HepG2 (cell line): ENCODE results near the gene ECE2. TPM values are rescaled to one million over a fixed set of nuclear protein-coding genes. Genes with fewer than 3 reads are reported as not detected.

Source experiments
- ARID2 ChIP-seq: sonication (generic); formaldehyde crosslinking; IDR thresholded peaks from 2 replicates; pipeline ENCODE4 v1.8.1; 2022; ENCODE audit warnings: mild to moderate bottlenecking, missing genetic modification reagents, borderline replicate concordance
- BATF2 ChIP-seq: sonication (generic); formaldehyde crosslinking; IDR thresholded peaks from 2 replicates; pipeline ENCODE4 v1.8.0; 2022; ENCODE audit warnings: mild to moderate bottlenecking, missing genetic modification reagents, moderate library complexity
- CHD2 ChIP-seq: IDR thresholded peaks from 2 replicates; pipeline ENCODE4 v1.6.1; 2011; ENCODE audit warnings: low read depth, low read length, improper control_type of control experiment
- DRAP1 ChIP-seq: IDR thresholded peaks from 2 replicates; pipeline ENCODE4 v1.6.1; 2016; ENCODE audit warnings: missing genetic modification reagents, missing compliant biosample characterization
- FOXO4 ChIP-seq: sonication (generic); formaldehyde crosslinking; conservative IDR thresholded peaks from 2 replicates; pipeline ENCODE4 v1.8.1; 2023; ENCODE audit warnings: missing genetic modification reagents
- GTF3A ChIP-seq: sonication (generic); formaldehyde crosslinking; conservative IDR thresholded peaks from 2 replicates; pipeline ENCODE4 v1.4.0; 2020; ENCODE audit warnings: mild to moderate bottlenecking, missing genetic modification reagents
- HOXA5 ChIP-seq: sonication (generic); formaldehyde crosslinking; IDR thresholded peaks from 2 replicates; pipeline ENCODE4 v1.4.0; 2020; ENCODE audit warnings: missing genetic modification reagents
- KAT2B ChIP-seq: fragments of 150-350 bp; IDR thresholded peaks from 2 replicates; pipeline ENCODE4 v1.6.1; 2014; ENCODE audit warnings: low read depth, low read length, borderline replicate concordance
- NR2F6 ChIP-seq, 2 experiments: IDR thresholded peaks; 2 replicates each; pipeline ENCODE4 v1.6.1; 2016; ENCODE audit warnings: antibody characterized with exemption in 1 of 2, mild to moderate bottlenecking in 1 of 2
- POLR2G ChIP-seq: fragments of 200-400 bp; formaldehyde crosslinking; IDR thresholded peaks from 2 replicates; pipeline ENCODE4 v1.6.1; 2018; ENCODE audit warnings: mild to moderate bottlenecking, low read depth, low read length, moderate library complexity
- RFXAP ChIP-seq: sonication (generic); formaldehyde crosslinking; IDR thresholded peaks from 2 replicates; pipeline ENCODE4 v1.4.0; 2020; ENCODE audit warnings: missing genetic modification reagents, borderline replicate concordance
- SMAD1 ChIP-seq: sonication (generic); formaldehyde crosslinking; IDR thresholded peaks from 2 replicates; pipeline ENCODE4 v1.4.0; 2020; ENCODE audit warnings: missing genetic modification reagents, low read depth, mild to moderate bottlenecking, borderline replicate concordance
- SMAD3 ChIP-seq: sonication (generic); formaldehyde crosslinking; IDR thresholded peaks from 2 replicates; pipeline ENCODE4 v1.4.0; 2020; ENCODE audit warnings: missing genetic modification reagents
- SNRNP70 ChIP-seq: fragments of 200-400 bp; formaldehyde crosslinking; IDR thresholded peaks from 2 replicates; pipeline ENCODE4 v1.6.1; 2017; ENCODE audit warnings: mild to moderate bottlenecking, low read depth, low read length, moderate library complexity
- SPEN ChIP-seq: sonication (generic); formaldehyde crosslinking; IDR thresholded peaks from 2 replicates; pipeline ENCODE4 v1.5.1; 2020; ENCODE audit warnings: low read depth, mild to moderate bottlenecking, missing genetic modification reagents
- TGIF2 ChIP-seq: IDR thresholded peaks from 2 replicates; pipeline ENCODE4 v1.6.1; 2016; ENCODE audit warnings: control low read depth, missing compliant biosample characterization
- THAP11 ChIP-seq: IDR thresholded peaks from 2 replicates; pipeline ENCODE4 v1.6.1; 2016; ENCODE audit warnings: missing biosample characterization, missing genetic modification reagents
- ZNF138 ChIP-seq: sonication (generic); formaldehyde crosslinking; IDR thresholded peaks from 2 replicates; pipeline ENCODE4 v1.5.0; 2020; ENCODE audit warnings: mild to moderate bottlenecking, low read depth, missing genetic modification reagents
- ZNF430 ChIP-seq: sonication (generic); formaldehyde crosslinking; IDR thresholded peaks from 2 replicates; pipeline ENCODE4 v1.9.0; 2021; ENCODE audit warnings: mild to moderate bottlenecking, missing genetic modification reagents
- ZNF543 ChIP-seq: sonication (generic); formaldehyde crosslinking; IDR thresholded peaks from 2 replicates; pipeline ENCODE4 v1.4.0; 2020; ENCODE audit warnings: mild to moderate bottlenecking, missing genetic modification reagents
- ZNF598 ChIP-seq: sonication (generic); formaldehyde crosslinking; IDR thresholded peaks from 2 replicates; pipeline ENCODE4 v1.5.1; 2020; ENCODE audit warnings: mild to moderate bottlenecking, missing genetic modification reagents, borderline replicate concordance
- ZNF670 ChIP-seq: sonication (generic); formaldehyde crosslinking; IDR thresholded peaks from 2 replicates; pipeline ENCODE4 v1.8.0; 2022; ENCODE audit warnings: mild to moderate bottlenecking, missing genetic modification reagents, borderline replicate concordance
- ZNF777 ChIP-seq: sonication (generic); formaldehyde crosslinking; IDR thresholded peaks from 2 replicates; pipeline ENCODE4 v1.4.0; 2020; ENCODE audit warnings: missing genetic modification reagents
- ZNF792 ChIP-seq: IDR thresholded peaks from 2 replicates; pipeline ENCODE4 v1.6.1; 2016
- polyA plus RNA-seq, 8 experiments: library from polyadenylated mRNA; depleted of rRNA in 3 of 8; stranded (reverse) in 7 of 8; unstranded in 1 of 8; fragments of >200 nt; fragmentation: Illumina TruSeq in 4 of 8; extraction: Trizol in 4 of 8; gene quantifications; 2 replicates each; pipeline versions ENCODE4 v1.2.1 to v1.2.3, GENCODE V29; 2011 to 2016; ENCODE audit warnings: low read depth in 4 of 8, missing spikeins in 1 of 8, mixed read lengths in 1 of 8; ENCODE audit not compliant: insufficient read depth in 1 of 8
- total RNA-seq, 5 experiments: library from RNA; depleted of rRNA; stranded (reverse); fragments of >200 nt; fragmentation: Illumina TruSeq; extraction: Trizol; gene quantifications; 2 replicates each; pipeline ENCODE4 v1.2.3, GENCODE V29; 2016; ENCODE audit warnings: low read depth in 1 of 5
- TF ChIP-seq, protein P1 (sequence below): sonication (generic); formaldehyde crosslinking; IDR thresholded peaks from 2 replicates; pipeline ENCODE4 v1.4.0; 2020; ENCODE audit warnings: missing genetic modification reagents, low read depth, mild to moderate bottlenecking, borderline replicate concordance
- TF ChIP-seq, protein P2 (sequence below): sonication (generic); formaldehyde crosslinking; IDR thresholded peaks from 2 replicates; pipeline ENCODE4 v1.8.0; 2022; ENCODE audit warnings: missing genetic modification reagents, mild to moderate bottlenecking, borderline replicate concordance

Gene ECE2
- total and polyA plus RNA-seq, 2 of the 13 experiments (the other 11 are each of a cell fraction or from before 2014, with no cell fraction given) = not detected

DNA sequence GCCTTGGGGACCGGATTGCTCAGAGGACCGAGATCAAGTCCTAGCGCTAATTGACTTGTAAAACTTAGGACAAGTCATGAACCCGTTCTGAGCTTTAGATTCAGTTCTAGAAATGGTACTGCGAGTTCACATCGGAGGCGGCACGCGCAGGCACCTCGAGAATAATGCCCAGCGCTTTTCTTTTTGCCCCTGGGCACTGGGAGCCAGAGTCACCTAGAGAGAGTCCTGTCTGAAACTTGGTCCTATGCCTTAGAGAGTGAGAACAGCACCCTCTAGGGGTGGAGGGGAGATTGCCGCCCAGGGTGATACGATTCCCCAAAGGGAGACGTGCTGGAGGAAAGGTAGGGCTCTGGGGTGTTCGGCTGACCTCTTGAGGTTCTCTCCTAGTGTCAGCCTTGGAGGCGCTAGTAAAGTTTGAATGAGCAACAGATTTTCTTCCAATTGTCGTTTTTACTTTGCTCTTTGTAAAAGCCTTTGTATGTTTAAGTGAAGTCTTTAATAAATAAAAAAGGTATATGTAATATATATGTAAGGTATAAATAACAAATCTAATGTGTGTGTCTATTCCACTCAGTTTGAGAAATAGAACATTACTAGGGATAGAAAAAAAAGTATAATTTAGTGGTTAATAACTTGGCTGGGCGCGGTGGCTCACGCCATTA is 25.5 kb upstream of the ECE2 start (continued):
- 0 out of 2 replicates have a peak, but pooled peaks have one; percentile 38 for TF ChIP-seq ZNF543
- TF ChIP-seq ZNF777 = no peak
- TF ChIP-seq DRAP1 (CRISPR knock-in tag) = peak; percentile 31; the same call in 1 of the 2 replicates
- TF ChIP-seq ZNF670 = peak; percentile 2; the same call in 1 of the 2 replicates
- TF ChIP-seq SMAD1 (CRISPR knock-in tag) = no peak
- no peak for TF ChIP-seq RFXAP (CRISPR knock-in tag)
- TF ChIP-seq SMAD3 (CRISPR knock-in tag) = 0 out of 2 replicates have a peak, but pooled peaks have one; percentile 18
- TF ChIP-seq, protein P1, sequence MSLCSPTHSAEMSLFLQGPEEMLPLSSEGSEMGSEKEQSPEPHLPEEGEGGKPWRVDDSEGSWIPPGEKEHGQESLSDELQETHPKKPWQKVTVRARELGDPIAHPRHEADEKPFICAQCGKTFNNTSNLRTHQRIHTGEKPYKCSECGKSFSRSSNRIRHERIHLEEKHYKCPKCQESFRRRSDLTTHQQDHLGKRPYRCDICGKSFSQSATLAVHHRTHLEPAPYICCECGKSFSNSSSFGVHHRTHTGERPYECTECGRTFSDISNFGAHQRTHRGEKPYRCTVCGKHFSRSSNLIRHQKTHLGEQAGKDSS = no peak
- no peak for TF ChIP-seq ZNF430
- no peak for TF ChIP-seq BATF2 (CRISPR knock-in tag)
- no peak for TF ChIP-seq GTF3A (CRISPR knock-in tag)
- no peak for TF ChIP-seq SNRNP70
- TF ChIP-seq ZNF138 (CRISPR knock-in tag) = 0 out of 2 replicates have a peak, but pooled peaks have one; percentile 33
- TF ChIP-seq CHD2 = no peak
- TF ChIP-seq HOXA5 = 0 out of 2 replicates have a peak, but pooled peaks have one; percentile 26
- no peak for TF ChIP-seq KAT2B
- no peak for TF ChIP-seq SPEN (CRISPR knock-in tag)
- peak; percentile 58; the same call in 1 of the 2 replicates for TF ChIP-seq TGIF2
- TF ChIP-seq NR2F6 (IDR thresholded peaks at IDR 0.05) = no peak
- no peak for TF ChIP-seq NR2F6 (CRISPR knock-in tag; IDR thresholded peaks at IDR 0.05)
- TF ChIP-seq, protein P2, sequence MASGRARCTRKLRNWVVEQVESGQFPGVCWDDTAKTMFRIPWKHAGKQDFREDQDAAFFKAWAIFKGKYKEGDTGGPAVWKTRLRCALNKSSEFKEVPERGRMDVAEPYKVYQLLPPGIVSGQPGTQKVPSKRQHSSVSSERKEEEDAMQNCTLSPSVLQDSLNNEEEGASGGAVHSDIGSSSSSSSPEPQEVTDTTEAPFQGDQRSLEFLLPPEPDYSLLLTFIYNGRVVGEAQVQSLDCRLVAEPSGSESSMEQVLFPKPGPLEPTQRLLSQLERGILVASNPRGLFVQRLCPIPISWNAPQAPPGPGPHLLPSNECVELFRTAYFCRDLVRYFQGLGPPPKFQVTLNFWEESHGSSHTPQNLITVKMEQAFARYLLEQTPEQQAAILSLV (CRISPR knock-in tag) = no peak
- TF ChIP-seq ZNF792 (CRISPR knock-in tag) = 0 out of 2 replicates have a peak, but pooled peaks have one; percentile 15
- no peak for TF ChIP-seq ZNF598 (CRISPR knock-in tag)
- no peak for TF ChIP-seq POLR2G
- 0 out of 2 replicates have a peak, but pooled peaks have one; percentile 54 for TF ChIP-seq FOXO4
- TF ChIP-seq ARID2 = 0 out of 2 replicates have a peak, but pooled peaks have one; percentile 12
- peak; percentile 35; the same call in 1 of the 2 replicates for TF ChIP-seq THAP11 (CRISPR knock-in tag)
